CD4-positive, alpha-beta T cell (primary cell): ENCODE measurements around the gene PCDHA1. TPM values are rescaled to one million over a fixed set of nuclear protein-coding genes. Genes with fewer than 3 reads are reported as not detected.
"Not testable (repeated sequence)": the region's sequence is repeated elsewhere in the genome, so short reads cannot be mapped to it uniquely, and the experiment has no call there.

Source experiments
- ATAC-seq: fragments of 200-7000 bp; cut with Tn5 transposase; one replicate; pipeline ENCODE4 v1.10.0; 2022; ENCODE audit warnings: mild to moderate bottlenecking; ENCODE audit not compliant: poor library complexity
- CTCF ChIA-PET: fragments of 350-600 bp; sonication (Branson Sonifier 250); formaldehyde crosslinking; loops from one replicate; lab custom pipeline; 2021; ENCODE audit warnings: antibody characterized with exemption, inconsistent platforms; lab: Charles Lee
- POLR2A ChIA-PET: fragments of 350-600 bp; sonication (Branson Sonifier 250); formaldehyde crosslinking; loops from one replicate; lab custom pipeline; 2021; ENCODE audit warnings: antibody characterized with exemption, inconsistent platforms; lab: Charles Lee
- DNase-seq, 14 experiments: peaks; one replicate each; pipeline ENCODE4 v3.0.0-alpha.2; 2013 to 2020; ENCODE audit warnings: mixed read lengths in 2 of 14
- H3K27ac ChIP-seq, 2 donors: one replicate each; pipeline versions ENCODE4 v1.5.1 to v1.7.0; 2013; ENCODE audit warnings: low read length in 2 of 2, low read depth in 1 of 2, mild to moderate bottlenecking in 1 of 2
- H3K27me3 ChIP-seq, 2 experiments: 1 replicate in 1 of 2; 2 replicates in 1 of 2; pipeline versions ENCODE4 v1.6.1 to v1.7.0; 2013; ENCODE audit warnings: low read length in 2 of 2, control low read depth in 1 of 2, mild to moderate bottlenecking in 1 of 2, moderate library complexity in 1 of 2; ENCODE audit not compliant: insufficient read depth in 2 of 2, control insufficient read depth in 1 of 2
- H3K36me3 ChIP-seq: one replicate; pipeline ENCODE4 v1.6.1; 2013; ENCODE audit warnings: low read length, control low read depth; ENCODE audit not compliant: insufficient read depth
- H3K4me1 ChIP-seq: one replicate; pipeline ENCODE4 v1.6.1; 2013; ENCODE audit warnings: low read length, control low read depth; ENCODE audit not compliant: insufficient read depth
- H3K4me3 ChIP-seq: one replicate; pipeline ENCODE4 v1.5.1; 2013; ENCODE audit warnings: mild to moderate bottlenecking, low read length, moderate library complexity
- H3K9me3 ChIP-seq, 2 experiments: 1 replicate in 1 of 2; 2 replicates in 1 of 2; pipeline versions ENCODE4 v1.6.1 to v1.7.0; 2013; ENCODE audit warnings: low read length in 2 of 2, mild to moderate bottlenecking in 2 of 2, control low read depth in 1 of 2, moderate library complexity in 1 of 2; ENCODE audit not compliant: control insufficient read depth in 1 of 2, insufficient read depth in 1 of 2
- H3K27ac Mint-ChIP-seq: one replicate; pipeline ENCODE4 v1.8.0; 2020; ENCODE audit warnings: mixed read lengths
- H3K27me3 Mint-ChIP-seq: one replicate; pipeline ENCODE4 v1.8.0; 2021; ENCODE audit warnings: mixed read lengths
- H3K36me3 Mint-ChIP-seq: one replicate; pipeline ENCODE4 v1.8.0; 2021; ENCODE audit warnings: low read depth, mixed read lengths
- H3K4me1 Mint-ChIP-seq: one replicate; pipeline ENCODE4 v1.8.0; 2021; ENCODE audit warnings: low read depth, mixed read lengths
- H3K4me3 Mint-ChIP-seq: one replicate; pipeline ENCODE4 v1.8.0; 2020; ENCODE audit warnings: mild to moderate bottlenecking, mixed read lengths
- H3K9me3 Mint-ChIP-seq: one replicate; pipeline ENCODE4 v1.8.0; 2020; ENCODE audit warnings: mixed read lengths
- CTCF ChIP-seq: fragments of 200-600 bp; IDR thresholded peaks from one replicate; pipeline ENCODE4 v1.8.0; 2022; ENCODE audit warnings: antibody characterized with exemption, mild to moderate bottlenecking
- intact Hi-C, 2 experiments: fragments of 100-400 bp; cut with DNase I in 1 of 2; cut with micrococcal nuclease in 1 of 2; formaldehyde crosslinking; loops; one replicate each; pipeline versions ENCODE4 v1.15.1 to v1.9.0; 2023 to 2025; cut with DNase I, micrococcal nuclease
- total RNA-seq, 174 experiments: library from RNA in 2 of 174; stranded (reverse) in 2 of 174; gene quantifications; one replicate each; pipeline ENCODE4 v1.2.3 and lab custom pipeline; 2021 to 2026

Gene PCDHA1
- total RNA-seq, 2 experiments from 2014 or later = not detected

- no peak for TF ChIP-seq CTCF
- Mint-ChIP-seq H3K27ac (no peak overlapping the region), H3K27me3 (peaks cover 56% of the 10 kb centered on the region), H3K4me1 (no peaks in the 10 kb centered on the region), H3K4me3 (no peak overlapping the region), H3K36me3 (peaks cover 28% of the 10 kb centered on the region), H3K9me3 (peaks cover 25% of the 10 kb centered on the region)
- Histone ChIP-seq H3K36me3 (no peaks in the 10 kb centered on the region), H3K27me3 (peaks cover 17 to 22% of the 10 kb centered on the region in 2 experiments), H3K4me1 (no peaks in the 10 kb centered on the region), H3K27ac (no peak overlapping the region), H3K4me3 (no peak overlapping the region), H3K9me3 (peaks cover 30 to 31% of the 10 kb centered on the region in 2 experiments)
- no peak for ATAC-seq
- intact Hi-C loops = no loop called here
- DNase-seq = no peak
- POLR2A ChIA-PET = no interaction called here
- CTCF ChIA-PET = no interaction called here
Measured at GRCh38 chr5:140802781-140803271, 16.9 kb downstream of the PCDHA1 start.

GRCh38 chr5:140806834-140807775 lies 21.2 kb downstream of the PCDHA1 start, which contains the start of gene PCDHA4:
PCDHA4 (plus strand) TSS chr5:140807068.
- Histone ChIP-seq H3K4me1 (no peaks in the 10 kb centered on the region), H3K4me3 (no peak within 1 kb of the TSS), H3K27ac (no peak within 1 kb of the TSS), H3K36me3 (no peaks in the 10 kb centered on the region), H3K9me3 (peaks cover 16 to 37% of the 10 kb centered on the region in 2 experiments), H3K27me3 (peaks cover 10 to 22% of the 10 kb centered on the region in 2 experiments)
- no peak for ATAC-seq
- Mint-ChIP-seq H3K4me1 (no peaks in the 10 kb centered on the region), H3K27me3 (peaks cover 47% of the 10 kb centered on the region), H3K27ac (no peak within 1 kb of the TSS), H3K9me3 (peaks cover 19% of the 10 kb centered on the region), H3K36me3 (peaks cover 16% of the 10 kb centered on the region), H3K4me3 (no peak within 1 kb of the TSS)
- ChIA-PET POLR2A (no interaction called here), CTCF (no interaction called here)
- intact Hi-C loops = no loop called here
- peak in 1 of 14 experiments; percentile 10 for DNase-seq
- TF ChIP-seq CTCF = no peak

- H3K36me3 ChIP-seq = not testable (repeated sequence)
Measured at GRCh38 chr5:140808241-140808888, 22.4 kb downstream of the PCDHA1 start.

More at GRCh38 chr5:140808241-140808888, 22.4 kb downstream of the PCDHA1 start:
- H3K36me3 Mint-ChIP-seq = peaks cover 16% of the 10 kb centered on the region
- intact Hi-C loops, CTCF ChIA-PET, ATAC-seq, H3K4me3 Mint-ChIP-seq, H3K4me1 Mint-ChIP-seq, POLR2A ChIA-PET, H3K4me3 ChIP-seq, DNase-seq, H3K27ac ChIP-seq, H3K4me1 ChIP-seq, H3K27ac Mint-ChIP-seq: not testable (repeated sequence)
- Histone ChIP-seq H3K27me3 (peaks cover 7 to 22% of the 10 kb centered on the region in 2 experiments), H3K9me3 (peaks cover 10 to 24% of the 10 kb centered on the region in 2 experiments)
- H3K9me3 Mint-ChIP-seq = peaks cover 25% of the 10 kb centered on the region
- peaks cover 55% of the 10 kb centered on the region for H3K27me3 Mint-ChIP-seq
